Gastrocnemius medialis (tissue), 4 donors: ENCODE results near the gene SLC2A4RG.

Source experiments
- CTCF ChIP-seq, 5 experiments: fragments of 450-650 bp in 3 of 5; fragments of 200-600 bp in 2 of 5; sonication (generic) in 2 of 5; IDR thresholded peaks in 4 of 5; conservative IDR thresholded peaks in 1 of 5; 1 replicate in 4 of 5; 2 replicates in 1 of 5; pipeline ENCODE4 v1.5.1; 2016 to 2019; ENCODE audit warnings: antibody characterized with exemption in 5 of 5, mild to moderate bottlenecking in 3 of 5, moderate library complexity in 3 of 5
- POLR2A ChIP-seq, 2 donors: fragments of 450-650 bp; IDR thresholded peaks; one replicate each; pipeline ENCODE4 v1.6.1; 2017; ENCODE audit warnings: antibody characterized with exemption in 2 of 2, mild to moderate bottlenecking in 2 of 2, moderate library complexity in 2 of 2

- no peak for TF ChIP-seq POLR2A (IDR thresholded peaks at IDR 0.05)
- TF ChIP-seq CTCF (IDR thresholded peaks at IDR 0.05 in 4 of 5, conservative IDR thresholded peaks at IDR 0.05 in 1 of 5): no peak
Observed at GRCh38 chr20:63778034-63778752, 38.6 kb downstream of the SLC2A4RG start.
